Caco-2 (cell line): ENCODE measurements around the gene SYTL2. TPM values are rescaled to one million over a fixed set of nuclear protein-coding genes. Genes with fewer than 3 reads are reported as not detected.
"Not testable (repeated sequence)": the region's sequence is repeated elsewhere in the genome, so short reads cannot be mapped to it uniquely, and the experiment has no call there.

Experiments used
- BruUV-seq: library from RNA; stranded (reverse); fragments of 400-500 nt; replicated peaks from 2 replicates; lab custom pipeline; 2021; lab: Mats Ljungman, UMichigan
- CTCF ChIA-PET: fragments of 300-600 bp; sonication (Branson Sonifier 250); formaldehyde crosslinking; loops from one replicate; lab custom pipeline; 2022; ENCODE audit warnings: antibody characterized with exemption; lab: Charles Lee
- POLR2A ChIA-PET: fragments of 300-600 bp; sonication (Branson Sonifier 250); formaldehyde crosslinking; loops from one replicate; lab custom pipeline; 2022; ENCODE audit warnings: antibody characterized with exemption; lab: Charles Lee
- DNase-seq, 2 experiments: peaks; one replicate each; pipeline versions ENCODE4 v3.0.0 to v3.0.0-alpha.2; 2020 to 2022
- H3K27me3 ChIP-seq: replicated peaks from 2 replicates; pipeline ENCODE4 v1.6.0; 2011; ENCODE audit warnings: low read length; ENCODE audit not compliant: control insufficient read depth, insufficient read depth
- H3K36me3 ChIP-seq: 2 replicates; pipeline ENCODE4 v1.5.1; 2011; ENCODE audit warnings: low read length; ENCODE audit not compliant: control insufficient read depth, insufficient read depth
- H3K4me1 ChIP-seq: fragments of 250-450 bp; sonication (Bioruptor Pico); 2 replicates; pipeline ENCODE4 v1.5.1; 2020; ENCODE audit warnings: mild to moderate bottlenecking
- H3K4me3 ChIP-seq: 2 replicates; pipeline ENCODE4 v1.5.1; 2011; ENCODE audit warnings: low read depth, mild to moderate bottlenecking, control low read depth, low read length
- H3K9me3 ChIP-seq: fragments of 250-450 bp; sonication (Bioruptor Pico); 2 replicates; pipeline ENCODE4 v1.5.1; 2020; ENCODE audit warnings: mild to moderate bottlenecking, moderate library complexity
- H3K27ac Mint-ChIP-seq: one replicate; pipeline ENCODE4 v1.8.0; 2022; ENCODE audit warnings: mixed read lengths; ENCODE audit not compliant: unreplicated experiment
- H3K27me3 Mint-ChIP-seq: one replicate; pipeline ENCODE4 v1.8.0; 2022; ENCODE audit warnings: mixed read lengths; ENCODE audit not compliant: insufficient read depth, unreplicated experiment
- H3K36me3 Mint-ChIP-seq: one replicate; pipeline ENCODE4 v1.8.0; 2022; ENCODE audit warnings: mild to moderate bottlenecking, mixed read lengths; ENCODE audit not compliant: insufficient read depth, unreplicated experiment
- H3K4me1 Mint-ChIP-seq: one replicate; pipeline ENCODE4 v1.8.0; 2022; ENCODE audit warnings: low read depth, mixed read lengths; ENCODE audit not compliant: unreplicated experiment
- H3K4me3 Mint-ChIP-seq: one replicate; pipeline ENCODE4 v1.8.0; 2022; ENCODE audit warnings: mild to moderate bottlenecking, moderate library complexity, mixed read lengths; ENCODE audit not compliant: unreplicated experiment
- H3K9me3 Mint-ChIP-seq: one replicate; pipeline ENCODE4 v1.8.0; 2022; ENCODE audit warnings: mixed read lengths; ENCODE audit not compliant: unreplicated experiment
- CTCF ChIP-seq, 2 experiments: fragments of 200-600 bp in 1 of 2; IDR thresholded peaks; 1 replicate in 1 of 2; 2 replicates in 1 of 2; pipeline versions ENCODE4 v1.5.1 to v1.8.0; 2011 to 2022; ENCODE audit warnings: antibody characterized with exemption in 1 of 2, control low read depth in 1 of 2, inconsistent platforms in 1 of 2, low read depth in 1 of 2, low read length in 1 of 2, mild to moderate bottlenecking in 1 of 2, moderate library complexity in 1 of 2; ENCODE audit not compliant: insufficient read depth in 1 of 2, severe bottlenecking in 1 of 2, unreplicated experiment in 1 of 2
- intact Hi-C: fragments of 100-400 bp; cut with micrococcal nuclease; formaldehyde crosslinking; loops from one replicate; pipeline ENCODE4 v1.10.0; 2022; ENCODE audit not compliant: unreplicated experiment
- total RNA-seq: library from RNA; stranded (reverse); gene quantifications from 2 replicates; pipeline ENCODE4 v1.2.3, GENCODE V29; 2022

SYTL2 gene
- total RNA-seq, 1 experiment from 2014 or later: 110 TPM

GRCh38 chr11:85673393-85673792 is 137.5 kb downstream of the SYTL2 start:
- Mint-ChIP-seq H3K36me3 (no peaks in the 10 kb centered on the region), H3K27ac (no peak overlapping the region), H3K9me3 (peaks cover 20% of the 10 kb centered on the region), H3K27me3 (no peaks in the 10 kb centered on the region), H3K4me1 (no peaks in the 10 kb centered on the region), H3K4me3 (no peak overlapping the region)
- ChIA-PET POLR2A (no interaction called here), CTCF (no interaction called here)
- no peak for TF ChIP-seq CTCF (IDR thresholded peaks at IDR 0.05; ENCODE audit: insufficient read depth in 1 of 2, low read depth in 1 of 2, low read length in 1 of 2, severe bottlenecking in 1 of 2, unreplicated experiment in 1 of 2)
- Histone ChIP-seq H3K9me3 (peaks cover 6% of the 10 kb centered on the region; the same call in 1 of the 2 replicates), H3K4me3 (no peak overlapping the region), H3K27me3 (no peaks in the 10 kb centered on the region), H3K4me1 (no peaks in the 10 kb centered on the region), H3K36me3 (no peaks in the 10 kb centered on the region)
- no peak for DNase-seq
- BruUV-seq: no TSS peak
- intact Hi-C loops: no loop called here

DNA sequence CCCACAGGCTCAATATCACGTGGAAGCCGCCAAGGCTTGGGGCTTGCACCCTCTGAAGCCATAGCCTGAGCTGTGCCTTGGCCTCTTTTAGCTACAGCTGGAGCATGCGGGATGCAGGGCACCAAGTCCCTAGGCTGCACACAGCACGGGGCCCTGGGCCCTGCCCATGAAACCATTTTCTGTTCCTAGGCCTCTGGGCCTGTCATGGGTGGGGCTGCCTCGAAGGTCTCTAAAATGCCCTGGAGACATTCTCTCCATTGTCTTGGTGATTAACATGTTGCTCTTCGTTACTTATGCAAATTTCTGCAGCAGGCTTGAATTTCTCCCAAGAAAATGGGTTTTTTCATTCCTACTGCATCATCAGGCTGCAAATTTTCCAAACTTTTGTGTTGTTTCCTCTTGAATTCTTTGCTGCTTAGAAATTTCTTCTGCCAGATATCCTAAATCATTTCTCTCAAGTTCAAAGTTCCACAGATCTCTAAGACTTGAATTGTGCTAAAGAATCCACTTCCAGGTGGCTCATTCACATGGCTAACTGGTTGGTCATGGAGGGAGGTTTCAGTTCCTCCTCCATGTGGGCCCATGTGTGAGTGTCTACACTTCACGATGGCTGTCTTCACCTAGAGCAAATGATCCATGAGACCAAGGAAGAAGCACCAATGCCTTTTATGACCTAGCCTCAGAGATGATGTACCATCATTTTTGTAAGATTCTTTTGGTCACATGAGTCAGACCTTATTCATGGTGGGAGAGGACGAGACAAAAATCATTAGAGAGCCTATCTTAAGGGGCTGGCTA is 138.6 kb downstream of the SYTL2 start:
- H3K4me3 Mint-ChIP-seq: no peak overlapping the region
- POLR2A ChIA-PET: no interaction called here
- H3K27ac Mint-ChIP-seq: no peak overlapping the region
- CTCF ChIA-PET: no interaction called here
- no peaks in the 10 kb centered on the region for H3K36me3 Mint-ChIP-seq
- TF ChIP-seq CTCF (IDR thresholded peaks at IDR 0.05; ENCODE audit: insufficient read depth in 1 of 2, low read depth in 1 of 2, low read length in 1 of 2, severe bottlenecking in 1 of 2, unreplicated experiment in 1 of 2): no peak
- no peak for DNase-seq
- no peaks in the 10 kb centered on the region for H3K4me1 ChIP-seq
- no peaks in the 10 kb centered on the region for H3K27me3 ChIP-seq
- peaks cover 20% of the 10 kb centered on the region for H3K9me3 Mint-ChIP-seq
- H3K36me3 ChIP-seq: no peaks in the 10 kb centered on the region
- intact Hi-C loops: no loop called here
- H3K9me3 ChIP-seq: peaks cover 6% of the 10 kb centered on the region; the same call in 1 of the 2 replicates
- no peak overlapping the region for H3K4me3 ChIP-seq
- no peaks in the 10 kb centered on the region for H3K4me1 Mint-ChIP-seq
- H3K27me3 Mint-ChIP-seq: no peaks in the 10 kb centered on the region
- no TSS peak for BruUV-seq

- H3K27me3 Mint-ChIP-seq, H3K36me3 Mint-ChIP-seq, POLR2A ChIA-PET, H3K27me3 ChIP-seq, H3K4me1 Mint-ChIP-seq, H3K9me3 ChIP-seq, H3K4me3 ChIP-seq, intact Hi-C loops, CTCF ChIA-PET, BruUV-seq, H3K4me1 ChIP-seq, H3K27ac Mint-ChIP-seq, DNase-seq, H3K4me3 Mint-ChIP-seq, H3K36me3 ChIP-seq: not testable (repeated sequence)
- peaks cover 20% of the 10 kb centered on the region for H3K9me3 Mint-ChIP-seq
Observed at GRCh38 chr11:85670949-85671663, 139.8 kb downstream of the SYTL2 start.
